ENCODE data around the gene MKNK2.
"Not testable (repeated sequence)": the region's sequence is repeated elsewhere in the genome, so short reads cannot be mapped to it uniquely, and the experiment has no call there.

Gene MKNK2

DNA sequence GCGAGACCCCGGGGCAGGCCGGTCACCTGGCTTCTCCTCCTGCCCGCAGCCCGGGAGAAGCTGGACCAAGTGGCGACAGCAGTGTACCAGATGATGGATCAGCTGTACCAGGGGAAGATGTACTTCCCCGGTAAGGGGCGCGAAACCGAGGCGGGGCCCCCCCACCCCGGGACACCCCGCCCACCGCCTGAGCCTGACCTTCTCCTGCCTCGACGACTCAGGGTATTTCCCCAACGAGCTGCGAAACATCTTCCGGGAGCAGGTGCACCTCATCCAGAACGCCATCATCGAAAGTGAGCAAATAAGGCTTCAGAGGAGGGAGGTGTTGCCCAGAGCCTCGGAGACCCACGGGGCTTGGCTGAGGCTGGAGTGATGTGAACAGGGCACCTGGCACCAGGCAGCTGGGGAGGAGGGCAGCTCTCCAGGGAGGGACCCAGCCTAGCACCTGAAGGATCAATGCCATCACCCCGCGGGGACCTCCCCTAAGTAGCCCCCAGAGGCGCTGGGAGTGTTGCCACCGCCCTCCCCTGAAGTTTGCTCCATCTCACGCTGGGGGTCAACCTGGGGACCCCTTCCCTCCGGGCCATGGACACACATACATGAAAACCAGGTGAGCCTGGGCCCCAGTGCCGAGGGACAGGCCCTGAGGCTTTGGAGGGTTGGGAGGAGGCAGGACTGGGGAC lies 46.3 kb upstream of the MKNK2 start:
- TF ChIP-seq, protein P1, sequence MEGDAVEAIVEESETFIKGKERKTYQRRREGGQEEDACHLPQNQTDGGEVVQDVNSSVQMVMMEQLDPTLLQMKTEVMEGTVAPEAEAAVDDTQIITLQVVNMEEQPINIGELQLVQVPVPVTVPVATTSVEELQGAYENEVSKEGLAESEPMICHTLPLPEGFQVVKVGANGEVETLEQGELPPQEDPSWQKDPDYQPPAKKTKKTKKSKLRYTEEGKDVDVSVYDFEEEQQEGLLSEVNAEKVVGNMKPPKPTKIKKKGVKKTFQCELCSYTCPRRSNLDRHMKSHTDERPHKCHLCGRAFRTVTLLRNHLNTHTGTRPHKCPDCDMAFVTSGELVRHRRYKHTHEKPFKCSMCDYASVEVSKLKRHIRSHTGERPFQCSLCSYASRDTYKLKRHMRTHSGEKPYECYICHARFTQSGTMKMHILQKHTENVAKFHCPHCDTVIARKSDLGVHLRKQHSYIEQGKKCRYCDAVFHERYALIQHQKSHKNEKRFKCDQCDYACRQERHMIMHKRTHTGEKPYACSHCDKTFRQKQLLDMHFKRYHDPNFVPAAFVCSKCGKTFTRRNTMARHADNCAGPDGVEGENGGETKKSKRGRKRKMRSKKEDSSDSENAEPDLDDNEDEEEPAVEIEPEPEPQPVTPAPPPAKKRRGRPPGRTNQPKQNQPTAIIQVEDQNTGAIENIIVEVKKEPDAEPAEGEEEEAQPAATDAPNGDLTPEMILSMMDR (IDR thresholded peaks at IDR 0.05; ENCODE audit: low read depth, low read length) = no peak

DNA sequence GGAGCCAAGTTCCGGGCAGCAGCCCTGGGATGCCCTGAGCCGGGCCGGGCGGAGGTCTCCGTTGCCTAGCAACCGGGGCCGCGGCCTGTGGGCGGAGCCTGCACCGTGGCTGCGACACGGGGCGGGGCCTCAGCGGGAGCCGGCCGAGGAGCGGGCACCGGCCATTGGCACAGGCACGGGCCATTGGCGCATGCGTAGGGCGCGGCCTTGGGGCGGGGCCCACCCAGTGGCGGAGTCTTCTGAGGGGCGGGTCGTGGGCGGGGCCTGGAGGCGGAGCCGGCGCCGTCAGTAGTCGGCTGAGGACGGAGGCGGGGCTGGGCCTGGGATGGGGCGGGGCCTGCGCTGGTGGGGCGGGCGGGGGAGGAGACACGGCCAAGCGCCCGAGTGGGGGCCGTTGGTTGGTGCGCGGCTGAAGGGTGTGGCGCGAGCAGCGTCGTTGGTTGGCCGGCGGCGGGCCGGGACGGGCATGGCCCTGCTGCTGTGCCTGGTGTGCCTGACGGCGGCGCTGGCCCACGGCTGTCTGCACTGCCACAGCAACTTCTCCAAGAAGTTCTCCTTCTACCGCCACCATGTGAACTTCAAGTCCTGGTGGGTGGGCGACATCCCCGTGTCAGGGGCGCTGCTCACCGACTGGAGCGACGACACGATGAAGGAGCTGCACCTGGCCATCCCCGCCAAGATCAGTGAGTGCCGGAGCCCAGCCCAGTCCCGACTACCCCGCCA lies 45.6 kb upstream of the MKNK2 start, which contains the start of gene IZUMO4:
Gene IZUMO4, plus strand, starts transcription at position 436 of the 723 bp plus-strand sequence. Its CDS starts 31 bp downstream, at position 467.
- no peaks in the 10 kb centered on the region for H3K9me3 ChIP-seq (ENCODE audit: severe bottlenecking)
- peak; percentile 98 for DNase-seq
- TF ChIP-seq, protein P1 (IDR thresholded peaks at IDR 0.05; ENCODE audit: low read depth, low read length) = peak; percentile 69
- H3K27ac ChIP-seq = peak within 1 kb of the TSS; percentile 94
- peaks cover 24% of the 10 kb centered on the region for H3K36me3 ChIP-seq
- peak within 1 kb of the TSS; percentile 69 for H3K4me3 ChIP-seq (ENCODE audit: low read depth, low read length)
- no peaks in the 10 kb centered on the region for H3K27me3 ChIP-seq (ENCODE audit: insufficient read depth, low read depth, severe bottlenecking)

More for the DNA sequence above, 46.3 kb upstream of the MKNK2 start:
- H3K27me3 ChIP-seq (ENCODE audit: insufficient read depth, low read depth, severe bottlenecking) = no peaks in the 10 kb centered on the region
- DNase-seq = no peak
- peaks cover 28% of the 10 kb centered on the region for H3K36me3 ChIP-seq
- peak overlapping the region; percentile 45 for H3K4me3 ChIP-seq (ENCODE audit: low read depth, low read length)
- H3K27ac ChIP-seq = no peak overlapping the region
- no peaks in the 10 kb centered on the region for H3K9me3 ChIP-seq (ENCODE audit: severe bottlenecking)

DNA sequence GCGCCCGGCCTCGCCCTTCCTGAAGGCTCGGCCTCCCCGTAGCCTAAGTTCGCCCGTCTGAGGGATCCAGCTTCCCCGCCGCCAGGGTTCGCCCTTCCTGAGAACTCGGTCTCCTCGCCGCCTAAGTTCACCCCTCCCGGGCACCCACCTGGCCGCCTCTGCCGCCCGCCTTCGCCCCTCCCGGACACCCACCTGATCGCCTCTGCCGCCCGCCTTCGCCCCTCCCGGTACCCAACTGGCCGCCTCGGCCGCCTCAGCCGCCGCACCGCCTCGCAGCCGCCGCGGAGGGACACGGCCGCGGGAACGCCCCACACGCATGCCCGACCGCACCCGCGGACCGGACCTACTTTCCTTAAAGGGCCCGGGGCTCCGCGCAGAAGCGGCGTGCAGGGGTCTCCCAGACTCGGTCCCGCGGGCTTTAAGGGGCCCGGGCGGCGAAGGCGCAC lies 45.0 kb upstream of the MKNK2 start, which contains the start of gene MOB3A:
Gene MOB3A, minus strand, starts transcription at position 293 of the 446 bp plus-strand sequence. CDS start 17,766 bp downstream, outside the sequence.
- H3K27me3 ChIP-seq (ENCODE audit: insufficient read depth, low read depth, severe bottlenecking) = no peaks in the 10 kb centered on the region
- H3K4me3 ChIP-seq (ENCODE audit: low read depth, low read length) = peak within 1 kb of the TSS; percentile 69
- TF ChIP-seq, protein P1 (IDR thresholded peaks at IDR 0.05; ENCODE audit: low read depth, low read length) = peak; percentile 58
- DNase-seq = peak; percentile 90
- peaks cover 18% of the 10 kb centered on the region for H3K36me3 ChIP-seq
- H3K9me3 ChIP-seq (ENCODE audit: severe bottlenecking) = no peaks in the 10 kb centered on the region
- peak within 1 kb of the TSS; percentile 94 for H3K27ac ChIP-seq

DNA sequence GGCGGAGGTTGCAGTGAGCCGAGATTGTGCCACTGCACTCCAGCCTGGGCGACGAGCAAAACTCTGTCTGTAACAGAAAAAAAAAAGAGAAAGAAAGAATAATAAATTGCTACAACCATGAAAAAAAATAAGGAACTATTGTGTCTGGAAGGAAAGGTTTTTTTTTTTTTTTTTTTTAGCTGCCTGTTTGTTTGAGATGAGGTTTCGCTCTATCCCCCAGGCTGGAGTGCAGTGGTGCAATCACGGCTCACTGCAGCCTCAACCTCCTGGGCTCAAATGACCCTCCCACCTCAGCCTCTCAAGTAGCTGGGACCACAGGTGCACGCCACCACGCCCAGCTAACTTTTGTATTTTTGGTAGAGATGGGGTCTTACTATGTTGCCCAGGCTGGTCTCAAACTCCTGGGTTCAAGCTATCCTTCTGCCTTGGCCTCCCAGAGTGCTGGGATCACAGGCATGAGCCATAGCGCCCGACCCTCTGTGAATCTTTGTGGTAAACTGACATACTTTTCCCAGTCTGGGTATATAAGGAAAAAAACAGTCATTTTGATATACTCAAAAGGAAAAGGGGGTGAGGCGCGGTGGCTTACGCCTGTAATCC lies 41.0 kb upstream of the MKNK2 start:
- H3K9me3 ChIP-seq (ENCODE audit: severe bottlenecking); H3K27me3 ChIP-seq (ENCODE audit: insufficient read depth, low read depth, severe bottlenecking); H3K4me3 ChIP-seq (ENCODE audit: low read depth, low read length); H3K36me3 ChIP-seq; DNase-seq: not testable (repeated sequence)
- peak overlapping the region; percentile 59; the same call in 1 of the 2 replicates for H3K27ac ChIP-seq

DNA sequence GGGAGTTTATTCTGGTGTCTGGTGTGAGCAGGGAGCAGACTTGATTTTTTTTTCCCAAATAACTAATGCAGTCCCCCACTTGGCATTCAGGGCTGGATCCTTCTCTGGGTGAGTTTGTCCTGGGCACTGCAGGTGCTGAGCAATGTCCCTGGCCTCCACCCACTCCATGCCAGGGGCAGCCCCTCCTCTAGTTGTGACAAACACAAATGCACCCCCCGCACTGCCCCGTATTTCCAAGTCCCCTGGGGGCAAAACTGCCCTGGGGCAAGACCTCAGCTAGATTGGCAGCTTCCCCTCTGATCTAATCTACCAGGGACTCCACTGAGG lies 38.6 kb upstream of the MKNK2 start:
- no peaks in the 10 kb centered on the region for H3K27me3 ChIP-seq (ENCODE audit: insufficient read depth, low read depth, severe bottlenecking)
- TF ChIP-seq, protein P1 (IDR thresholded peaks at IDR 0.05; ENCODE audit: low read depth, low read length) = no peak
- DNase-seq = no peak
- no peak overlapping the region for H3K27ac ChIP-seq
- H3K36me3 ChIP-seq = peaks cover 3% of the 10 kb centered on the region
- H3K4me3 ChIP-seq (ENCODE audit: low read depth, low read length) = no peak overlapping the region
- H3K9me3 ChIP-seq (ENCODE audit: severe bottlenecking) = no peaks in the 10 kb centered on the region
